HCT116 (cell line): ENCODE data around the gene DET1. TPM values are rescaled to one million over a fixed set of nuclear protein-coding genes. Genes with fewer than 3 reads are reported as not detected.

ENCODE experiments used
- ATAC-seq: fragments of 200-7000 bp; cut with Tn5 transposase; 2 replicates; pipeline ENCODE4 v1.9.1; 2020; ENCODE audit warnings: mild to moderate bottlenecking, moderate library complexity
- Bru-seq: library from RNA; stranded (reverse); fragments of 400-500 nt; gene quantifications from one replicate; lab custom pipeline; 2021; lab: Mats Ljungman, UMichigan
- BruChase-seq, 2 experiments: library from RNA; stranded (reverse); fragments of 400-500 nt; gene quantifications; one replicate each; lab custom pipeline; 2021; lab: Mats Ljungman, UMichigan
- BruUV-seq: library from RNA; stranded (reverse); fragments of 400-500 nt; replicated peaks from 2 replicates; lab custom pipeline; 2021; lab: Mats Ljungman, UMichigan
- CTCF ChIA-PET: fragments of 300-600 bp; sonication (Branson Sonifier 250); formaldehyde crosslinking; loops from one replicate; lab custom pipeline; 2021; ENCODE audit warnings: antibody characterized with exemption; lab: Charles Lee
- POLR2A ChIA-PET: fragments of 300-600, 350-600 bp; sonication (Branson Sonifier 250); formaldehyde crosslinking; loops from one replicate; lab custom pipeline; 2021; ENCODE audit warnings: antibody characterized with exemption; lab: Charles Lee
- RAD21 ChIA-PET, 2 experiments: fragments of 300-600 bp; sonication (Branson Sonifier 250); formaldehyde crosslinking; loops; one replicate each; lab custom pipeline; 2023; ENCODE audit warnings: low total read pairs in 2 of 2; ENCODE audit not compliant: uncharacterized antibody in 2 of 2, unreplicated experiment in 2 of 2, low non-redundant PET in 1 of 2; lab: Charles Lee
- DNase-seq: peaks from one replicate; pipeline ENCODE4 v3.0.0-alpha.2; 2010; ENCODE audit warnings: low read depth, low spot score
- H2AFZ ChIP-seq: fragments of 200-600 bp; shearing (Covaris generic), sonication (generic); 2 replicates; pipeline ENCODE4 v1.6.1; 2017; ENCODE audit warnings: low read depth, mixed run types, mixed read lengths, antibody characterized with exemption, low read length; ENCODE audit not compliant: poor library complexity, severe bottlenecking
- H3K27ac ChIP-seq: 2 replicates; pipeline ENCODE4 v1.5.1; 2012; ENCODE audit warnings: low read depth, low read length
- H3K27me3 ChIP-seq: fragments of 200-600 bp; sonication (generic); 2 replicates; pipeline ENCODE4 v1.6.1; 2016; ENCODE audit warnings: mixed run types, low read length, mixed read lengths; ENCODE audit not compliant: insufficient read depth
- H3K36me3 ChIP-seq, 2 experiments: fragments of 200-500 bp in 1 of 2; fragments of 200-600 bp in 1 of 2; sonication (Bioruptor generic) in 1 of 2; sonication (generic) in 1 of 2; 2 replicates each; pipeline versions ENCODE4 v1.5.1 to v1.6.1; 2014 to 2016; ENCODE audit warnings: low read length in 2 of 2, inconsistent platforms in 1 of 2, mixed read lengths in 1 of 2, mixed run types in 1 of 2; ENCODE audit not compliant: insufficient read depth in 2 of 2, control insufficient read depth in 1 of 2
- H3K4me1 ChIP-seq, 2 experiments: fragments of 200-600 bp in 1 of 2; sonication (generic) in 1 of 2; 2 replicates each; pipeline versions ENCODE4 v1.5.1 to v1.6.1; 2012 to 2017; ENCODE audit warnings: low read length in 2 of 2, inconsistent platforms in 1 of 2, mild to moderate bottlenecking in 1 of 2, mixed read lengths in 1 of 2, mixed run types in 1 of 2, moderate library complexity in 1 of 2; ENCODE audit not compliant: insufficient read depth in 2 of 2, control insufficient read depth in 1 of 2
- H3K4me2 ChIP-seq: fragments of 200-600 bp; sonication (generic); 2 replicates; pipeline ENCODE4 v1.6.1; 2017; ENCODE audit warnings: mixed run types, low read length, mixed read lengths
- H3K4me3 ChIP-seq, 2 experiments: fragments of 200-600 bp in 1 of 2; sonication (generic) in 1 of 2; replicated peaks in 1 of 2; 2 replicates each; pipeline ENCODE4 v1.5.1; 2011 to 2016; ENCODE audit warnings: low read length in 2 of 2, control low read depth in 1 of 2, low read depth in 1 of 2, mild to moderate bottlenecking in 1 of 2, mixed read lengths in 1 of 2, mixed run types in 1 of 2
- H3K79me2 ChIP-seq: fragments of 200-600 bp; sonication (generic); 2 replicates; pipeline ENCODE4 v1.6.1; 2017; ENCODE audit warnings: mild to moderate bottlenecking, mixed run types, low read length, moderate library complexity, mixed read lengths; ENCODE audit not compliant: insufficient read depth
- H3K9ac ChIP-seq: fragments of 200-600 bp; sonication (generic); 2 replicates; pipeline ENCODE4 v1.6.1; 2016; ENCODE audit warnings: low read length, mixed read lengths
- H3K9me2 ChIP-seq: fragments of 200-600 bp; sonication (generic), shearing (Covaris generic); 2 replicates; pipeline ENCODE4 v1.6.1; 2017; ENCODE audit warnings: mixed run types, mild to moderate bottlenecking, moderate library complexity; ENCODE audit not compliant: insufficient read depth
- H3K9me3 ChIP-seq, 2 experiments: fragments of 200-500 bp in 1 of 2; fragments of 200-600 bp in 1 of 2; sonication (Bioruptor generic) in 1 of 2; sonication (generic) in 1 of 2; 2 replicates each; pipeline ENCODE4 v1.6.1; 2014 to 2017; ENCODE audit warnings: low read length in 2 of 2, mixed read lengths in 2 of 2, inconsistent platforms in 1 of 2, low read depth in 1 of 2, mild to moderate bottlenecking in 1 of 2, mixed run types in 1 of 2, moderate library complexity in 1 of 2; ENCODE audit not compliant: control insufficient read depth in 1 of 2, insufficient read depth in 1 of 2
- H4K20me1 ChIP-seq: fragments of 200-600 bp; sonication (generic), shearing (Covaris generic); 2 replicates; pipeline ENCODE4 v1.6.1; 2017; ENCODE audit warnings: mixed run types, mild to moderate bottlenecking, moderate library complexity; ENCODE audit not compliant: insufficient read depth
- CBX3 ChIP-seq: IDR thresholded peaks from 2 replicates; pipeline ENCODE4 v1.6.1; 2012; ENCODE audit warnings: low read depth
- CEBPB ChIP-seq: IDR thresholded peaks from 2 replicates; pipeline ENCODE4 v1.6.1; 2012; ENCODE audit warnings: low read depth
- CTCF ChIP-seq, 3 experiments: fragments of 200-600 bp in 1 of 3; sonication (generic) in 1 of 3; IDR thresholded peaks in 2 of 3; conservative IDR thresholded peaks in 1 of 3; 2 replicates each; pipeline ENCODE4 v1.5.1; 2012 to 2017; ENCODE audit warnings: low read depth in 2 of 3, low read length in 2 of 3, antibody characterized with exemption in 1 of 3, borderline replicate concordance in 1 of 3, control low read depth in 1 of 3, mild to moderate bottlenecking in 1 of 3, mixed read lengths in 1 of 3, mixed run types in 1 of 3, moderate library complexity in 1 of 3; ENCODE audit not compliant: insufficient read depth in 1 of 3
- EGR1 ChIP-seq: IDR thresholded peaks from 2 replicates; pipeline ENCODE4 v1.6.1; 2012; ENCODE audit warnings: low read depth
- ELF1 ChIP-seq: IDR thresholded peaks from 2 replicates; pipeline ENCODE4 v1.6.1; 2012; ENCODE audit warnings: low read depth, borderline replicate concordance
- EZH2 ChIP-seq: fragments of 200-600 bp; sonication (generic); IDR thresholded peaks from 2 replicates; pipeline ENCODE4 v1.6.1; 2017; ENCODE audit warnings: antibody characterized with exemption, mixed run types
- EZH2phosphoT487 ChIP-seq: fragments of 200-600 bp; IDR thresholded peaks from 2 replicates; pipeline ENCODE4 v1.6.1; 2018; ENCODE audit warnings: antibody characterized with exemption, borderline replicate concordance
- FOSL1 ChIP-seq: IDR thresholded peaks from 2 replicates; pipeline ENCODE4 v1.6.1; 2012; ENCODE audit warnings: low read depth
- JUND ChIP-seq: IDR thresholded peaks from 2 replicates; pipeline ENCODE4 v1.6.1; 2012
- MAX ChIP-seq: IDR thresholded peaks from 2 replicates; pipeline ENCODE4 v1.6.1; 2012
- POLR2A ChIP-seq: IDR thresholded peaks from 2 replicates; pipeline ENCODE4 v1.7.0; 2011; ENCODE audit warnings: borderline replicate concordance; ENCODE audit not compliant: insufficient read depth, insufficient read length; ENCODE audit errors: extremely low read depth
- POLR2AphosphoS5 ChIP-seq: IDR thresholded peaks from 2 replicates; pipeline ENCODE4 v1.6.1; 2011; ENCODE audit warnings: mild to moderate bottlenecking, low read depth, low read length, moderate library complexity
- RAD21 ChIP-seq: IDR thresholded peaks from 2 replicates; pipeline ENCODE4 v1.6.1; 2012; ENCODE audit warnings: low read depth, mild to moderate bottlenecking
- SP1 ChIP-seq: IDR thresholded peaks from 2 replicates; pipeline ENCODE4 v1.6.1; 2012; ENCODE audit warnings: low read depth
- SRF ChIP-seq: IDR thresholded peaks from 2 replicates; pipeline ENCODE4 v1.6.1; 2012; ENCODE audit warnings: low read depth
- TCF7L2 ChIP-seq: IDR thresholded peaks from 2 replicates; pipeline ENCODE4 v1.7.0; 2011; ENCODE audit warnings: borderline replicate concordance, inconsistent platforms; ENCODE audit not compliant: insufficient read depth, insufficient read length; ENCODE audit errors: extremely low read depth
- YY1 ChIP-seq: IDR thresholded peaks from 2 replicates; pipeline ENCODE4 v1.6.1; 2011; ENCODE audit warnings: low read length, low read depth, moderate library complexity, mild to moderate bottlenecking; ENCODE audit not compliant: insufficient replicate concordance; ENCODE audit errors: extremely low read depth
- ZNF274 ChIP-seq: fragments of 200-500 bp; sonication (Bioruptor generic); IDR thresholded peaks from 2 replicates; pipeline ENCODE4 v1.6.1; 2014; ENCODE audit warnings: mild to moderate bottlenecking, low read depth, low read length, inconsistent platforms
- intact Hi-C: fragments of 100-400 bp; cut with micrococcal nuclease; formaldehyde crosslinking; loops from 2 replicates; pipeline ENCODE4 v1.10.0; 2022
- long read RNA-seq: library from polyadenylated mRNA; unstranded; transcript quantifications from one replicate; pipeline ENCODE4 v2.0.0, GENCODE V29; 2021; ENCODE audit not compliant: unreplicated experiment
- polyA plus RNA-seq: library from polyadenylated mRNA; unstranded; fragments of >200 nt; gene quantifications from 2 replicates; pipeline ENCODE4 v1.2.1, GENCODE V29; 2012; ENCODE audit warnings: missing spikeins
- total RNA-seq: library from RNA; stranded (reverse); gene quantifications from one replicate; pipeline ENCODE4 v1.2.1, GENCODE V29; 2021; ENCODE audit not compliant: unreplicated experiment
- TF ChIP-seq, protein P1 (sequence below): IDR thresholded peaks from 2 replicates; pipeline ENCODE4 v1.6.1; 2011; ENCODE audit warnings: mild to moderate bottlenecking, low read length, moderate library complexity; ENCODE audit not compliant: insufficient replicate concordance; ENCODE audit errors: extremely low read depth

The DET1 gene
- total RNA-seq (2.5 TPM), Bru-seq, nascent RNA (percentile 65 among the genes with signal in this experiment), BruChase-seq, experiment 1, labeled RNA remaining after a 6-hour chase (percentile 47 among the genes with signal in this experiment), BruChase-seq, experiment 2, labeled RNA remaining after a 2-hour chase (percentile 68 among the genes with signal in this experiment)
- 2.1 and 3.3 TPM in 2 replicates for polyA plus RNA-seq
- long read RNA-seq, partial matches to known transcripts, result 0 of 6 reads
- long read RNA-seq, other reads (novel, unspliced or antisense), result 5 of 6 reads

GRCh38 chr15:88546248-88547129 is at the start of gene DET1:
DET1 (minus strand) TSS chr15:88546681; CDS start chr15:88531705, 14,976 bp downstream.
- ChIA-PET RAD21 (no interaction called here), CTCF (no interaction called here), POLR2A (no interaction called here)
- Histone ChIP-seq H4K20me1 (no peaks in the 10 kb centered on the region), H3K9ac (peak within 1 kb of the TSS; percentile 82), H3K36me3 (no peaks in the 10 kb centered on the region), H3K4me3 (peak within 1 kb of the TSS; percentile 74 to 77), H3K79me2 (no peaks in the 10 kb centered on the region), H3K4me1 (peaks cover 4 to 21% of the 10 kb centered on the region in 2 experiments; a peak in 3 of 4 replicates), H3K27ac (peak within 1 kb of the TSS; percentile 69), H3K9me3 (no peaks in the 10 kb centered on the region), H3K4me2 (peak within 1 kb of the TSS; percentile 79), H3K9me2 (no peaks in the 10 kb centered on the region), H3K27me3 (no peaks in the 10 kb centered on the region), H2AFZ (peak within 1 kb of the TSS; percentile 81)
- intact Hi-C loops, result loop anchor here (1.0 to 5.0 kb wide), 2 partner anchors 66 to 79 kb away; partner anchors contain the start of genes MRPL46 and MRPS11
- DNase-seq (peak; percentile 94), ATAC-seq (peak; percentile 97)
- BruUV-seq, result TSS peak; percentile 95
- TF ChIP-seq EGR1 (peak; percentile 83), FOSL1 (no peak), JUND (no peak), RAD21 (no peak), ELF1 (peak; percentile 66), YY1 (peak; percentile 90), EZH2 (no peak), POLR2A (peak; percentile 59), TCF7L2 (peak; percentile 56), CTCF (IDR thresholded peaks at IDR 0.05 in 2 of 3, conservative IDR thresholded peaks at IDR 0.05 in 1 of 3; ENCODE audit: borderline replicate concordance in 1 of 3, insufficient read depth in 1 of 3, low read depth in 2 of 3, low read length in 2 of 3) (peak; percentile 30 to 80 (median 74); a peak in 5 of 6 replicates), SRF (peak; percentile 85), EZH2phosphoT487 (no peak), POLR2AphosphoS5 (peak; percentile 65), ZNF274 (no peak), CEBPB (no peak), MAX (peak; percentile 77), CBX3 (peak; percentile 98), SP1 (peak; percentile 69)
- TF ChIP-seq, protein P1, sequence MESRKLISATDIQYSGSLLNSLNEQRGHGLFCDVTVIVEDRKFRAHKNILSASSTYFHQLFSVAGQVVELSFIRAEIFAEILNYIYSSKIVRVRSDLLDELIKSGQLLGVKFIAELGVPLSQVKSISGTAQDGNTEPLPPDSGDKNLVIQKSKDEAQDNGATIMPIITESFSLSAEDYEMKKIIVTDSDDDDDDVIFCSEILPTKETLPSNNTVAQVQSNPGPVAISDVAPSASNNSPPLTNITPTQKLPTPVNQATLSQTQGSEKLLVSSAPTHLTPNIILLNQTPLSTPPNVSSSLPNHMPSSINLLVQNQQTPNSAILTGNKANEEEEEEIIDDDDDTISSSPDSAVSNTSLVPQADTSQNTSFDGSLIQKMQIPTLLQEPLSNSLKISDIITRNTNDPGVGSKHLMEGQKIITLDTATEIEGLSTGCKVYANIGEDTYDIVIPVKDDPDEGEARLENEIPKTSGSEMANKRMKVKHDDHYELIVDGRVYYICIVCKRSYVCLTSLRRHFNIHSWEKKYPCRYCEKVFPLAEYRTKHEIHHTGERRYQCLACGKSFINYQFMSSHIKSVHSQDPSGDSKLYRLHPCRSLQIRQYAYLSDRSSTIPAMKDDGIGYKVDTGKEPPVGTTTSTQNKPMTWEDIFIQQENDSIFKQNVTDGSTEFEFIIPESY, result no peak
